ENCODE measurements around the gene TPT1. TPM values are rescaled to one million over a fixed set of nuclear protein-coding genes. Genes with fewer than 3 reads are reported as not detected.
"Not testable (repeated sequence)": the region's sequence is repeated elsewhere in the genome, so short reads cannot be mapped to it uniquely, and the experiment has no call there.

The TPT1 gene
- total RNA-seq, 4 donors from 2014 or later = 1,985 to 5,244 (median 2,921) TPM

DNA sequence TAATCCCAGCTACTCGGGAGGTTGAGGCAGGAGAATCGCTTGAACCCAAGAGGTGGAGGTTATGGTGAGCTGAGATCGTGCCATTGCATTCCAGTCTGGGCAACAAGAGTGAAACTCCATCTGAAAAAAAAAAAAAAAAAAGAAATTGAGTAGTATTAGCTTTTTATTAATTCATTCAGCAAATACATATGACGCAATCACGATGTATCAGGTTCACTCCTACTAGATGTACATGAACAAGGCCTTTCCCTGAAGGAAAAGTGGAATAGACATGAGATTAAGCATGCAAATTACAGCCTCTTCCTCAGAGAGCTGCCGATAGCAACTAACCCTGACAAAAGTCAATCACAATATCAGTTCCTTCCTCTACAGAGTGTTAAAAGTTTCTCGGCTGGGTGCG, 9.2 kb upstream of the TPT1 start:
- 95% methylated on average over 8 of the region's 8 CpGs for WGBS
- intact Hi-C loops (cut with DNase I) = no loop called here
- Histone ChIP-seq H3K9me3 (no peaks in the 10 kb centered on the region), H3K27ac (replicated peaks in 1 of 4) (no peak overlapping the region), H3K36me3 (peaks cover 18 to 90% (median 67%) of the 10 kb centered on the region in 4 donors), H3K27me3 (no peaks in the 10 kb centered on the region), H3K4me1 (peaks cover 0 to 26% (median 22%) of the 10 kb centered on the region in 4 donors), H3K4me3 (no peak overlapping the region)
- DNase-seq (ENCODE audit: extremely low spot score) = no peak
- no peak for TF ChIP-seq EP300 (IDR thresholded peaks at IDR 0.05)

- H3K27me3 ChIP-seq = no peaks in the 10 kb centered on the region
- H3K4me3 ChIP-seq = no peak overlapping the region
- no peak for DNase-seq (ENCODE audit: extremely low spot score)
- peaks cover 0 to 26% (median 22%) of the 10 kb centered on the region in 4 donors for H3K4me1 ChIP-seq
- TF ChIP-seq POLR2AphosphoS5 (IDR thresholded peaks at IDR 0.05) = no peak
- TF ChIP-seq EP300 (IDR thresholded peaks at IDR 0.05) = no peak
- no peak for TF ChIP-seq CTCF (IDR thresholded peaks at IDR 0.05)
- no peak for TF ChIP-seq POLR2A (IDR thresholded peaks at IDR 0.05; ENCODE audit: low read depth)
- intact Hi-C loops (cut with DNase I) = no loop called here
- H3K27ac ChIP-seq (replicated peaks in 1 of 4) = peak overlapping the region in 2 of 4 donors; percentile 8 to 53
- peaks cover 18 to 90% (median 67%) of the 10 kb centered on the region in 4 donors for H3K36me3 ChIP-seq
- H3K9me3 ChIP-seq = no peaks in the 10 kb centered on the region
- WGBS = 35% methylated on average over 2 of the region's 2 CpGs
Measured at GRCh38 chr13:45349438-45349837, 8.5 kb upstream of the TPT1 start.

DNA sequence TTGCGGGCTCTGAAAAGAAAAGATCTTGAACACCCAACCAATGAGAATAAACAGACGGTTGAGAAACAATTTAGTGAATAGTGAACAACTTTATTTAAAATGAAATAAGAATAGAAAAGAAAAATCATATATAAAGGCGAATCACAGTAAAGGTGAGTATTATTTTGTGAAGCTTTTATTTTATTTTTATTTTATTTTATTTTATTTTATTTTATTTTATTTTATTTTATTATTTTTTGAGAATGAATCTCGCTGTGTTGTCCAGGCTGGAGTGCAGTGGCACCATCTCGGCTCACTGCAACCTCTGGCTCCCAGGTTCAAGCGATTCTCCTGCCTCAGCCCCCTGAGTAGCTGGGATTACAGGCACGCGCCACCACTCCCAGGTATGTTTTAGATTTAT, 3.1 kb upstream of the TPT1 start:
- peaks cover 9 to 55% (median 40%) of the 10 kb centered on the region in 4 donors for H3K36me3 ChIP-seq
- peaks cover 16 to 45% (median 40%) of the 10 kb centered on the region in 4 donors for H3K4me1 ChIP-seq
- H3K27ac ChIP-seq (replicated peaks in 1 of 4); intact Hi-C loops (cut with DNase I); H3K27me3 ChIP-seq; DNase-seq (ENCODE audit: extremely low spot score); H3K9me3 ChIP-seq; H3K4me3 ChIP-seq: not testable (repeated sequence)
- WGBS = 95% methylated on average over 8 of the region's 8 CpGs

GRCh38 chr13:45343102-45343501, 2.1 kb upstream of the TPT1 start:
- H3K4me1 ChIP-seq = peaks cover 25 to 49% (median 42%) of the 10 kb centered on the region in 4 donors
- DNase-seq (ENCODE audit: extremely low spot score); H3K9me3 ChIP-seq; H3K4me3 ChIP-seq; H3K27me3 ChIP-seq; intact Hi-C loops (cut with DNase I): not testable (repeated sequence)
- H3K36me3 ChIP-seq = peaks cover 17 to 59% (median 48%) of the 10 kb centered on the region in 4 donors
- 97% methylated on average over 9 of the region's 9 CpGs for WGBS
- peak overlapping the region; percentile 96 to 100 (median 100) for H3K27ac ChIP-seq (replicated peaks in 1 of 4)

DNA sequence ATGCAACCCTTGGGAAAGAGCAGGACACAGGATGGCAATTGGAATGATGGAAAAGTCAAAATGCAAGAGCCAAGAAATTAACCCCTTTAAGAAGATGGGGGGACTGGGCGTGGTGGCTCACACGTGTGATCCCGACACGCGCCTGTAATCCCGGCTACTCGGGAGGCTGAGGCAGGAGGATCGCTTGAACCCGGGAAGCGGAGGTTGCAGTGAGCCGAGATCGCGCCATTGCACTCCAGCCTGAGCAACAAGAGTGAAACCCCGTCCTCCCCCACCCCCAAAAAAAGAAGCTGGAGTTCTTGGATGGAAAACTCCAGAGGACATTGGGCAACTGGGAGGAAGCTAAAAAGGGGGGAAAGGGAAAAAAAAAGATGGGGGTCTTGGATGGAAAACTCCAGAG, 1.7 kb upstream of the TPT1 start:
- Histone ChIP-seq H3K36me3 (peaks cover 22 to 60% (median 52%) of the 10 kb centered on the region in 4 donors), H3K27ac (replicated peaks in 1 of 4) (peak overlapping the region; percentile 96 to 100 (median 100)), H3K4me1 (peaks cover 30 to 49% (median 42%) of the 10 kb centered on the region in 4 donors), H3K4me3 (peak overlapping the region; percentile 83 to 100 (median 92))
- 98% methylated on average over 14 of the region's 14 CpGs for WGBS
- H3K9me3 ChIP-seq; H3K27me3 ChIP-seq; DNase-seq (ENCODE audit: extremely low spot score); intact Hi-C loops (cut with DNase I): not testable (repeated sequence)

GRCh38 chr13:45341799-45342500, 967 bp upstream of the TPT1 start:
- H3K4me1 ChIP-seq = peaks cover 37 to 51% (median 44%) of the 10 kb centered on the region in 4 donors
- DNase-seq (ENCODE audit: extremely low spot score) = no peak
- H3K9me3 ChIP-seq = no peaks in the 10 kb centered on the region
- H3K36me3 ChIP-seq = peaks cover 29 to 62% (median 53%) of the 10 kb centered on the region in 4 donors
- peak overlapping the region; percentile 83 to 100 (median 92) for H3K4me3 ChIP-seq
- H3K27ac ChIP-seq (replicated peaks in 1 of 4) = peak overlapping the region; percentile 96 to 100 (median 100)
- intact Hi-C loops (cut with DNase I) = no loop called here
- WGBS = 24% methylated on average over 16 of the region's 17 CpGs
- TF ChIP-seq POLR2AphosphoS5 (IDR thresholded peaks at IDR 0.05) (peak; percentile 49 to 80), POLR2A (IDR thresholded peaks at IDR 0.05; ENCODE audit: low read depth) (no peak)
- H3K27me3 ChIP-seq = no peaks in the 10 kb centered on the region

DNA sequence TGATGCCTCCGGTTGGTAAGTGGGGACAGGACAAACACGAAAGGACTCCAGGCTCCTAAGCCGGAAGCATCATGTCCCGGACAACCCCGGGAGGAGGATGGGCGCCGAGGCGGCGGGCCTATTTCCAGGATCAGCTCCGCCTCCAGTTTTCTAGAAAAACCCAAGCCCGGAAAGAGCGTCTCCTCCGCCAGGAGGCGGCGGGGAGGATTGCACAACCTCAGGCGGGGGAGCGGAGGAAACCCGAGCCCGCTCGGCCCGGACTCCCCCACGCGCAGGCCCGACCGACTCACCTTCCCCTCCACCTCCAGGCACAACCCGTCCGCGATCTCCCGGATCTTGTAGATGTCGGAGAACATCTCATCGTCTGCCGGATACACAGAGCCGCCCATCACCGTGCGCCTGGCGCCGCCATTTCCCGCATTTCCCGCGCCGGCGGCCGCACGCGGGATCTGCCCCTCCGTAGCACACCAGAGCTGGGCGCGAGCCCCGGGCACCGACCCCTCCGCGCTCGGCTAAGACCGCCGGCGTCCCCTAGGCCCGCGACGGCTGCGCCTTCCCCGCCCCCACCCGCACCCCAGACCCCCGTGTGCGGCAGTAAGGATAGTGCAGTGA, 455 bp downstream of the TPT1 start:
- H3K4me3 ChIP-seq = peak overlapping the region; percentile 83 to 100 (median 92)
- no peaks in the 10 kb centered on the region for H3K27me3 ChIP-seq
- peaks cover 51 to 62% (median 58%) of the 10 kb centered on the region in 4 donors for H3K4me1 ChIP-seq
- H3K27ac ChIP-seq (replicated peaks in 1 of 4) = peak overlapping the region; percentile 99 to 100 (median 100)
- peak; percentile 79 for TF ChIP-seq EP300 (IDR thresholded peaks at IDR 0.05)
- TF ChIP-seq POLR2A (IDR thresholded peaks at IDR 0.05; ENCODE audit: low read depth) = peak; percentile 39
- peak; percentile 22 to 63 (median 32) for TF ChIP-seq CTCF (IDR thresholded peaks at IDR 0.05)
- TF ChIP-seq POLR2AphosphoS5 (IDR thresholded peaks at IDR 0.05) = peak in 1 of 2 donors; percentile 96
- peak; percentile 97 for DNase-seq (ENCODE audit: extremely low spot score)
- under 1% methylated on average over 23 of the region's 64 CpGs for WGBS
- no peaks in the 10 kb centered on the region for H3K9me3 ChIP-seq
- intact Hi-C loops (cut with DNase I) = no loop called here
- H3K36me3 ChIP-seq = peaks cover 43 to 63% (median 56%) of the 10 kb centered on the region in 4 donors

Measured in esophagus muscularis mucosa (tissue), 4 donors.